Breast epithelium (tissue), 4 donors: ENCODE results near the gene GUCD1. TPM values are rescaled to one million over a fixed set of nuclear protein-coding genes. Genes with fewer than 3 reads are reported as not detected.

Source experiments
- DNase-seq, 2 donors: peaks; one replicate each; pipeline ENCODE4 v3.0.0-alpha.2; 2019; ENCODE audit warnings: low spot score in 2 of 2
- H3K27ac ChIP-seq, 2 donors: fragments of 200-600 bp; sonication (generic) in 1 of 2; one replicate each; pipeline ENCODE4 v1.5.1; 2016 to 2019; ENCODE audit warnings: mild to moderate bottlenecking in 1 of 2
- H3K27me3 ChIP-seq, 2 donors: fragments of 200-600 bp; sonication (generic) in 1 of 2; one replicate each; pipeline versions ENCODE4 v1.5.1 to v1.6.0; 2017 to 2019; ENCODE audit warnings: control low read depth in 1 of 2, mild to moderate bottlenecking in 1 of 2
- H3K36me3 ChIP-seq: fragments of 200-600 bp; one replicate; pipeline ENCODE4 v1.5.1; 2019
- H3K4me1 ChIP-seq, 2 donors: fragments of 200-600 bp; sonication (generic); one replicate each; pipeline ENCODE4 v1.5.1; 2016 to 2019; ENCODE audit warnings: control low read depth in 1 of 2
- H3K4me3 ChIP-seq, 3 donors: fragments of 200-600 bp; sonication (generic); 1 replicate in 2 of 3; 2 replicates in 1 of 3; pipeline ENCODE4 v1.5.1; 2016 to 2019; ENCODE audit warnings: mild to moderate bottlenecking in 3 of 3, moderate library complexity in 2 of 3
- H3K9me3 ChIP-seq, 2 donors: fragments of 200-600 bp; sonication (generic) in 1 of 2; one replicate each; pipeline ENCODE4 v1.5.1; 2016 to 2019; ENCODE audit warnings: control low read depth in 1 of 2
- CTCF ChIP-seq, 3 donors: fragments of 450-650 bp; IDR thresholded peaks; one replicate each; pipeline ENCODE4 v1.5.1; 2016 to 2017; ENCODE audit warnings: antibody characterized with exemption in 3 of 3, mild to moderate bottlenecking in 3 of 3, moderate library complexity in 3 of 3
- POLR2A ChIP-seq: fragments of 450-650 bp; IDR thresholded peaks from one replicate; pipeline ENCODE4 v1.6.1; 2016; ENCODE audit warnings: antibody characterized with exemption, mild to moderate bottlenecking, moderate library complexity
- POLR2AphosphoS5 ChIP-seq, 3 donors: sonication (generic); formaldehyde crosslinking; IDR thresholded peaks; one replicate each; pipeline ENCODE4 v1.6.1; 2017; ENCODE audit warnings: antibody characterized with exemption in 3 of 3
- intact Hi-C: fragments of 100-400 bp; cut with DNase I; formaldehyde crosslinking; loops from one replicate; pipeline ENCODE4 v1.15.1; 2023; ENCODE audit warnings: low total_unique reads
- total RNA-seq, 3 donors: library from RNA; depleted of rRNA; stranded (reverse); fragments of >200 nt; gene quantifications; one replicate each; pipeline ENCODE4 v1.1.0, GENCODE V29; 2016

Gene GUCD1
- total RNA-seq, 3 donors from 2014 or later = 89.6 to 177 (median 91.4) TPM

- Histone ChIP-seq H3K36me3 (no peaks in the 10 kb centered on the region), H3K27me3 (peaks cover 0 to 7% of the 10 kb centered on the region in 2 donors), H3K27ac (no peak overlapping the region), H3K4me3 (no peak overlapping the region), H3K4me1 (no peaks in the 10 kb centered on the region), H3K9me3 (no peaks in the 10 kb centered on the region)
- no peak for DNase-seq
- TF ChIP-seq CTCF (IDR thresholded peaks at IDR 0.05) (no peak), POLR2A (no peak), POLR2AphosphoS5 (IDR thresholded peaks at IDR 0.05) (no peak)
- intact Hi-C loops = no loop called here
Observed at GRCh38 chr22:24499706-24500276, 55.1 kb downstream of the GUCD1 start.

DNA sequence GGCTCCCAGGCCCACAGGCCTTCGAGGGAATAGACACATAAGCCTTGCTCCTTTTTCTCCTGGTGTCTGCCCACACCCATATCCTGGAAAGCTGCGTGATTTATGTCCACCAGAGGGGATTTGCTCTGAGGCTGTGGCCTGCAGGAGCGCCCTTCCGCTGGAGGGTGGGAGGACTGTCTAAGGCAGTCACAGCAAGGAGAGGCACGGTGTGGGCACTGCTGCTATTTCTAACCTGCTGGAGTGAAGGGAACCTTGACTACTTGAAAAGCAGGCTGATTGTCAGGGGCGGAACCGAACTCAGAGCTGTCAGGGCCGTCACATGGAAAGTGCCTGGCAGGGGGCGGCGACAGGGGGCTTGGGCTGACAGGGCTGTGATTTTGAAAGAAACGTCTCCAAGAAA lies 56.1 kb downstream of the GUCD1 start:
- H3K9me3 ChIP-seq = no peaks in the 10 kb centered on the region
- no peak overlapping the region for H3K27ac ChIP-seq
- DNase-seq = no peak
- H3K36me3 ChIP-seq = no peaks in the 10 kb centered on the region
- H3K27me3 ChIP-seq = peaks cover 3 to 16% of the 10 kb centered on the region in 2 donors
- H3K4me3 ChIP-seq = no peak overlapping the region
- intact Hi-C loops = no loop called here
- TF ChIP-seq POLR2A = no peak
- no peak for TF ChIP-seq POLR2AphosphoS5 (IDR thresholded peaks at IDR 0.05)
- TF ChIP-seq CTCF (IDR thresholded peaks at IDR 0.05) = no peak
- no peaks in the 10 kb centered on the region for H3K4me1 ChIP-seq

- TF ChIP-seq CTCF (IDR thresholded peaks at IDR 0.05) = no peak
- no peak for TF ChIP-seq POLR2AphosphoS5 (IDR thresholded peaks at IDR 0.05)
- TF ChIP-seq POLR2A = no peak
- H3K36me3 ChIP-seq = no peaks in the 10 kb centered on the region
- no peak overlapping the region for H3K27ac ChIP-seq
- peaks cover 3 to 17% of the 10 kb centered on the region in 2 donors for H3K27me3 ChIP-seq
- H3K4me3 ChIP-seq = no peak overlapping the region
- intact Hi-C loops = no loop called here
- no peaks in the 10 kb centered on the region for H3K9me3 ChIP-seq
- DNase-seq = no peak
- H3K4me1 ChIP-seq = no peaks in the 10 kb centered on the region
Observed at GRCh38 chr22:24497841-24498258, 57.1 kb downstream of the GUCD1 start.

DNA sequence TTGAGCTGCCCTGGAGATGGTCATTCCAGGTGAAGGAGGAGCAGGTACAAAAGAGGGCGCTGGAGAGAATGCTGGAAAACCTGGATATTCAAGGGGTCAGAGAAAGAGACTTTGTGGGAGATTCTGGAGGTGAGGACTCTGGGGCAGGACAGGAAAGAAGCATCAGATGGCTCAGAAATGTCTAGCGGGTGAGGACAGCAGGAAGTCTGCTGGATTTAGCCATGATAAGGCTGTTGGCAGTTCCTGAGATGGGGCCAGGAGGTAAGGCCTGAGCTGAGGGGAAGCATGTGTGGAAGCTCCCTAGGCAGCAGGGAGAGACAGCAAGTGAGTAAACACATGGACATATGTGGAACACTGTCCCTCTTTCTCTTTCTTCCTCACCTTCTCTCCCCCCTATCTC lies 58.3 kb downstream of the GUCD1 start:
- intact Hi-C loops = no loop called here
- H3K4me3 ChIP-seq = no peak overlapping the region
- peaks cover 3 to 17% of the 10 kb centered on the region in 2 donors for H3K27me3 ChIP-seq
- H3K9me3 ChIP-seq = no peaks in the 10 kb centered on the region
- no peaks in the 10 kb centered on the region for H3K36me3 ChIP-seq
- no peak for DNase-seq
- TF ChIP-seq CTCF (IDR thresholded peaks at IDR 0.05) (no peak), POLR2AphosphoS5 (IDR thresholded peaks at IDR 0.05) (no peak), POLR2A (no peak)
- no peak overlapping the region for H3K27ac ChIP-seq
- no peaks in the 10 kb centered on the region for H3K4me1 ChIP-seq

- DNase-seq = no peak
- H3K27ac ChIP-seq = no peak overlapping the region
- TF ChIP-seq CTCF (IDR thresholded peaks at IDR 0.05) = no peak
- no peak for TF ChIP-seq POLR2A
- no peak for TF ChIP-seq POLR2AphosphoS5 (IDR thresholded peaks at IDR 0.05)
- intact Hi-C loops = no loop called here
- no peaks in the 10 kb centered on the region for H3K36me3 ChIP-seq
- H3K9me3 ChIP-seq = no peaks in the 10 kb centered on the region
- peaks cover 3 to 17% of the 10 kb centered on the region in 2 donors for H3K27me3 ChIP-seq
- no peak overlapping the region for H3K4me3 ChIP-seq
- no peaks in the 10 kb centered on the region for H3K4me1 ChIP-seq
Observed at GRCh38 chr22:24496234-24496633, 58.7 kb downstream of the GUCD1 start.
